ENCODE data around the gene GINS3.

The GINS3 gene

GRCh38 chr16:58392215-58393137 is at the start of gene GINS3:
TSS of gene GINS3 (plus strand) at chr16:58392471. CDS start at chr16:58392602, 131 bp downstream.
- peak; percentile 91 for DNase-seq

DNA sequence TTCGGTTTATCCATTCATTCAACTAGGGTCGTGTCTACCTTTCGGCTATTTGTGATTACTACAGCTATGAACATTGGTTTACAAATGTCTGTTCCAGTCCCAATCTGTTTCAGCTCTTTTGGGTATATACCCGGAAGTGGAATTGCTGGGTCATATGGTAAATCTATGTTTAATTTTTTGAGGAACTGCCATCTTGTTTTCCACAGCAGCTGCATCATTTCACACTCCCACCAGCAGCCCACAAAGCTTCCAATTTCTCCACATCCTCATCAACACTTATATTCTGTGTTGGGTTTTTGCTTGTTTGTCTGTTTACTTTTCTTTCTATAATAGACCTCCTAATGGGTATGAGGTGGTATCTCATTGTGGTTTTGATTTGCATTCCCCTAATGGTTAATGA is 48.7 kb upstream of the GINS3 start:
- DNase-seq = no peak

DNA sequence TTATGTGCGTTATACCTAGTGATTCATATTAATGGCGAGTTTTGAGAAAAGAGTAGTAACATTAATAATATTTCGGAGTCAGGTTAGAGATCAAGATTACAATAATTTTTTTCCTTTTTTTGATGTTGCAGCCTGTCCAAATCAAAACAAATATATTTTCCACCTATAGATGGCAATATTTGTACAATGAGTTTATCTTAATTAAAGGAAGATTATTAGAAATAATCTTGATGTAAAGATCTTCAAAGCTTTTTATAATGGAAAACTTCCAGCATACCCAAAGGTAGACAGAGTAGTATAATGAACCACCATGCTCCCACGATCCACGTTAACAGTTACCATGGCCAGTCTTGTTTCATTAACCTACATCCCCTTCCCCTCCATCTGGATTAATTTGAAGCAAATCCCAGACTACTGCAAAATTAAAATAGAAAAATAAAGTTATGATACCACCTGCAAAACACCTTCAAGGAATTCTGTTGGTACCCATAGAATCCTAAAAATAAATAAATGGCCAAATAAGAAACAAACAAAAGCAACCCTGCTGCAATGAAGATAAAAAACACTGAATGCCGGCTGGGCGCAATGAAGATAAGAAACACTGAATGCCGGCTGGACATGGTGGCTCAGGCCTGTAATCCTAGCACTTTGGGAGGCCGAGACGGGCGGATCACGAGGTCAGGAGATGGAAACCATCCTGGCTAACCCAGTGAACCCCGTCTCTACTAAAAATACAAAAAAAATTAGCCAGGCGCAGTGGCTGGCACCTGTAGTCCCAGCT is 46.5 kb upstream of the GINS3 start:
- no peak for DNase-seq

DNA sequence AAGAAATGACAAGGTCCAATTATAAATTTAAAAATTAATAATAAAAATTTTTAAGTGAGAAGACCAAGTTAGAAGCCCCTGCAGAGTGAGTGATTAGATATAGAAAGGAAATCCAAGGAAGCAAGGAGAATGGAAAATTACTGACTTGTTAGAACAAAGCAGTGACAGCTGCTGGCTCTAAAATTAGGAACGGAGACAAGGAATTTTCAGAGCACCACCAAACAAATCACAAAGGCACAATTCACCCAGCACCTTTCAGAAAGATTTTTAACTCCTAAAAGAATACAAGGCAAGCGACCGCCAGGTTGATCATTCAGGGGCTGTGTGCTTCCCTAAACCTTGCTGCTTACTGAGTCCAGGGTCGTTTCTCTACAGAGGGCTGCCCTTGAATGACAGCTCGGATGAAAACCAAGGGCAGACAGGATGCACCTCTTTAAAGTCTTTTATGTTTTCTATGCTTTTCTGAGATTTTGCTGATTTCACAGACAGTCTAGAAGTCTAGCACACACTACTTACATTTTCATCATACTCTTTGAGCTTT is 45.4 kb upstream of the GINS3 start:
- DNase-seq = no peak

GRCh38 chr16:58348986-58349385 is 43.3 kb upstream of the GINS3 start:
- DNase-seq = no peak

GRCh38 chr16:58352690-58353089 is 39.6 kb upstream of the GINS3 start:
- DNase-seq = no peak

DNA sequence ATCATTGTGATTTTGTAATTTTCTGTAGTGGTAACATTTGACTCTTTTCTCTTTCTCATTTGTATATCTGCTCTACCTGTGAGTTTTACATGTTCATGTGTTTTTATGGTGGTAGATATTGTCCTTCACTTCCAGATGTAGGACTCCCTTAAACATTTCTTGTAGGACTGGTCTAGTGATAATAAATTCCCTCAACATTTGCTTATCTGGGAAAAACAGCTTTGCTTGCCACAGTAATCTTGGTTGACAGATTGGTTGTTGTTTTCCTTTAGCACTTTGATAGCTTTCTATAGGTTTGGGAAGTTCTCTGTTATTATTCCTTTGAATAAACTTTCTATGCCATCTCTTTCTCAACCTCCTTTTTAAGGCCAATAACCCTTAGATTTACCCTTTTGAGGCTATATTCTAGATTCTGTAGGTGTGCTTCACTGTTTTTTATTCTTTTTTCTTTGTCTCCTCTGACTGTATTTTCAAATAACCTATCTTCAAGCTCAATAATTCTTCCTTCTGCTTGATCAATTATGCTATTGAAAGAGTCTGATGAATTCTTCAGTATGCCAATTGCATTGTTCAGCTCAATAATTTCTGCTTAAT is 32.1 kb upstream of the GINS3 start:
- DNase-seq = no peak

DNA sequence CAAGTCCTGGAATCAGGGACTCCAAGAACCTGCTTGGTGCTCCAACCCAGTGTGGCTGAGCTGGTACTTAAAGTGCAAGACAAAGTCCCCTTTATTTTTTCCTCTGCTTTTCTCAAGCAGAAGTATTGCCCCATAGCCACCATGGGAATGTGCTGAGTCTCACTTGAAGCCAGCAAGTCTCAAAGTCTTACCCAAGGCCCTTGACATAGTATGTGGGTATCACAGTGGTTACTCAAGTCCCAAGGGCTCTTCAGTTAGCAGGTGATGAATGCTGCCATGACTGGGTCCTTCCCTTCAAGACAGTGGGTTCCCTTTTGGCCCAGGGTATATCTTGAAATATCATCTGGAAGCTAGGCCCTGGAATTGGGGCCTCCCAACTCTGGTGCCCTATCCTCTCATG is 30.5 kb upstream of the GINS3 start:
- no peak for DNase-seq

DNA sequence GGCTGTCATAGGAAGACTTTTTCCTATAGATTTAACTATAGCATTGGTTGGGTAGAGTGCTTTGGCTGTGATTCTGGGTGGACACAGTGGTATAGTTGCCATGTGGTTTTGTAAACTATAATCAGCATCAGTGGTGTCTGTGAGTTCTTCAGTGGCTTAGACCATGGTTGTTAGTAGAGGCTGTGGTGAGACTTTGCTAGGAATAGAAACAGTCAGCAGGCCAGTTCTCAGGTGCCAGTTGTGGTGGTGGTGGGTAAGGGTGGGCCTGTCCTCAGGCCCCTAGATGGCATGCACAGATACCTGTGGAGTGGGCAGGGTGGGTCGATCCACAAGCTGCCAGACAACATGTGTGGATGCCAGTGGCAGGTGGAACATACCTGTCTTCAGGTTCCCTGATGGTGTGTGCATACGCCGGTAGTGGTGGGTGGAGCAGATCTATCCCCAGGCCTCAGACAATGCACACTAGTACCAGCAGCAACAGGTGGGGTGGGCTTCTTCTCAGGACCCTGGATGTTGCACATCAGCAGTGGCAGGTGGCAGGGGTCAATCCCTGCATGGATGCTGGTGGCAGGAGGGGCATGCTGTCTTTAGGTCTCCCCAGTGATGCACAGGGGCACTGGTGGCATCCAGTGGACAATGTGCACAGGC is 28.4 kb upstream of the GINS3 start:
- no peak for DNase-seq

DNA sequence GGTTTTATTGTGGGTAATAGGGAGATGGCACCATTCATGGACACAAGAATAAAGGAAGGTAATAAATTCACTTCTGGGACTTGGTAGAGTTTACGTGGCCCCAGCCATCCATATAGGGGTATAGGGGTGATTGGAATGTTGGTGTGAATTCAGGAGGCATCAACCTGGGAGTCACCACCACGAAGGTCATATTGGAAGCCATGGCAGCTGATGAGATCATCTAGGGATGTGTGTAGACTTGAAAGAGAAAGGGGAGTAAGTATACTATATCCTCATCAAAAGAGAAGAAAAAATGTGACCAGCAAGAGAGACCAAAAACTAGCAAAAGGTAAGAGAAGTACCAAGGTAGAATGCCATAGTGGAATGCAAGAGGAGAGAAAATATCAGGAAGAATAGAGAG is 26.6 kb upstream of the GINS3 start:
- no peak for DNase-seq

- no peak for DNase-seq
Observed at GRCh38 chr16:58366247-58367031, 25.8 kb upstream of the GINS3 start.

- DNase-seq = no peak
Observed at GRCh38 chr16:58367252-58367651, 25.0 kb upstream of the GINS3 start.

GRCh38 chr16:58371841-58372240 is 20.4 kb upstream of the GINS3 start:
- DNase-seq = no peak

- DNase-seq = no peak
Observed at GRCh38 chr16:58375386-58375785, 16.9 kb upstream of the GINS3 start.

DNA sequence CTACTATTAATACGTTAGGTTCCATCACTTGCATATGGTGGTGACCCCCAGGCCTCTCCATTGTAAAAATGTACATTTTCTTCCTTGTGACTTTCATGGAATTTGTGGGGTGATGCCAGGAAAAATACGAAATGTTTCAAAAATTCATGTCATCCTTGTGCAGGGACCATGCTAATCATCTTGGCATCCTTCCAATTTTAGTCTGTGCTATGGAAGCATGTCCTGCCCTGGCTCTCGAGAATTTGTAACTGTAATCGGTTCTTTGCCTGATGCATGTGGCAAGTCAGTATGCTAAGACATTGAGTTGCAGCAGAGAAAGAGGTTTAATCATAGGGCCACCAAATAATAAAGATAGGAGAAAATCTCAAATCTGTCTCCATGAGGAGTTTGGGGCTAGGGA is 14.3 kb upstream of the GINS3 start:
- DNase-seq = no peak

DNA sequence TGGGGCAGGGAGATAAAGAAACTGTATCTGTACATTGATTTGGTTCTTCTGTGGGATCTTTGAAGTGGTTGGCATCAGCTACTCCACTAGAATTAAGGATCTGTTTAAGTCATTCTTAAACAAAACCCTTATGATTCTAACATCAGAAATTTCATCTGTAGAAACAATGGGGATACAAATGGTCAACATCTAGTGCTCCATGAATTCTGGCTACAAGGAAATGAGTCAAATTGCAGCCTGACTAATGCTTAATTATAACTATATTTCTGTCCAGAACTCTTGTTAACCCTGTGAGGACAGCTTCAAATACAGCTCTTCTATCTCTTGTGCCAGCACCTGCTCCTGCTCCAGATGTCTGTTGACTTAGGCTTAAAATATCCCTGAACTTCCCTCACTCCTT is 13.9 kb upstream of the GINS3 start:
- no peak for DNase-seq

DNA sequence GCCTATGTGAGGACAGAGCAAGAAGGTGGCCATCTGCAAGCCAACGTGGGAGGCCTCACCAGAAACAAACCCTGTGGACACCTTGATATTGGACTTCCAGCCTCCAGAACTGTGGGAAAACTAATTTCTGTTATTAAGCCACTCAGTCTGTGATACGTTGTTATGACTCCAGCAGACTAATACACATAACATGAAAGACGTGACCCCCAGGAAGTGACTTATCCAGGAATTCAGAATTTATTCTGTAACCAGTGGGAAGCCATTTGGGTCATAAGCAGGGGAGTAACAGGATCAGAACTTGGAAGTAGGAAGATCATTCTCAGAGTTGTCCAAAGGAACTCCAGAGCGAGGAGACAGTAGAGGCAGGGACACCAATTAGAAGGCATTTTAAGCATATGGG is 12.5 kb upstream of the GINS3 start:
- no peak for DNase-seq

DNA sequence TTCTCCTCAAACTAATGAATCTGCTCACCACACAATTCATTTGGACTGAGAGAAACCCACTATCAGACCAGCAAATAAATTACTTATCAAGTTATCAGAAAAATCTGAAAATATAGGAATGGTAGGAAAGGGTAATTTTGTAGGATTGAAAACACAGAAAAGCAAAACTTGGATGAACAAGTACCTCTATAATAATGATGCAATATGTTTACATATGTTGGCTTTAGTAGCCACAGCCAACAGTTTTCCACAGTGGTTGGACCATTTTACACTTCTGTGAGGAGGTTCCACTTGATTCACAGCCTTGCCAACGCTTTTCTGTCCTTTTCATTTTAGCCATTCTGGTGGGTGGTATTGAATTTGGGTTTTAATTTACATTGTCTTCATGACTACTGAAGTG is 10.6 kb upstream of the GINS3 start:
- DNase-seq = no peak

GRCh38 chr16:58384437-58385055 is 7.7 kb upstream of the GINS3 start:
- DNase-seq = no peak

DNA sequence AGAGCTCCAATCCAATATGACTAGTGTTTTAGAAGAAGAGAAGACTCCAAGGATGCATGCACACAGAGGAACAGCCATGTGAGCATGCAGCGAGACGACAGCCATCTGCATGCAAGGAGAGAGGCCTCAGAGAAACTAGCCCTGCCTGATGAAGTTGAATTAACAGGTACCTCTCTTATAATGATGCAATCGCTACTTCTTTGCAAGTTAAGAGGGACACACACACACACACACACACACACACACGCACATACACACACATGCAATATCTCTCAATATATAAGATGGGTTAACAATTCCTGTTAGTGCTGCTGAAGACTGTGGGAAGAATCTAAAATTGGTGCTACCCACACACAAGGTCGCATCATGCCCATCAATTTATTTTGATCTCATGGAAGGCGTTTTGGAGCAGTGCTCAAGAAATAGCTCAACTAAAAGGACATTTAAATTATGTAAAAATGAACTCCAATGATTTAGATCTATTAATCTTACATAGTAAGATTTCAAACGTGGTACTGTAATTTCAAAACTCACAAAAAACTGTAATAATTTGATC is 7.0 kb upstream of the GINS3 start:
- no peak for DNase-seq

GRCh38 chr16:58389724-58390123 is 2.5 kb upstream of the GINS3 start:
- no peak for DNase-seq
